Measurements from ENCODE around the gene PHLDB1.

Gene PHLDB1

DNA sequence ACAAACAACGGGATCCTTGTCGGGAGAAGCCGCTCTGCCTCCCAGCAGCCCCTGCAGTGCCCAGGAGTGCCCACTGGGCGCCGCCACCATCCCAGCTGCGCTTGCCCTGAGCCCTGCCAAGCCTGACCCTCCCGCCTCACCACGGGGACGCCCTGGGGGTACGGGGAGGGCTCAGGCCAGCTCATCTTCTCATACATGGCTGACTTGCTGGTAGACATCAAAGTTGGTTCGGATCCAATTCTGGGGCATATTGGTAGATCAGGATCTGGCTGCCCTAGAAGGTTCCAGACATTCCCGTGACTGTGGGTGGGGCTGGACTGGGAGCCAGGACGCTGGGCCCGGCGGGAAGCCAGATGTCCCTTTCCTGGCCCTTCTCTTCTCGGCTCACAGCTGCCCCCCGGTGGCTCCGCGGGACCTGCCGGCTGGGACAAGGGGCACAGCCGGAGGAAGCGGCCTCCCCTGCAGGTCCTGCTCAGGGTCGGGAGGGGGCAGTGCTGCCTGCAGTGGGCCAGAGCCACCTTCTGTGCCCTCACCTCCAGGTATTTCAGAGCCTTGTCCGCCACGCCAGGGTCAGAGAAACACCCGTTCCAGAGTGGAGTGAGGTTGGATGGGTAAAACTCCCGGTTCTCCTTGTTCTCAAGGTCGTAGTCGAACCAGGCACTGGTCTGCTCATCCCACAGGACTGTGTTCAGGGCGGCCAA lies 82.6 kb downstream of the PHLDB1 start:
- H3K9me2 ChIP-seq (ENCODE audit: low read depth, low read length), result no peaks in the 10 kb centered on the region
- peak overlapping the region; percentile 55 for H3K4me2 ChIP-seq (ENCODE audit: low read length)
- H3K27me3 ChIP-seq (ENCODE audit: insufficient read depth, low read length), result no peaks in the 10 kb centered on the region; the same call in 1 of the 2 replicates
- peak overlapping the region; percentile 40 for H3K4me3 ChIP-seq (ENCODE audit: low read depth, low read length, poor library complexity, severe bottlenecking)
- H3K36me3 ChIP-seq (ENCODE audit: insufficient read depth, low read length), result no peaks in the 10 kb centered on the region; the same call in 1 of the 2 replicates
- no peaks in the 10 kb centered on the region for H4K20me1 ChIP-seq (ENCODE audit: insufficient read depth, low read length)
- H3K27ac ChIP-seq (ENCODE audit: low read depth, low read length, poor library complexity, severe bottlenecking), result no peak overlapping the region
- H3K9ac ChIP-seq (ENCODE audit: low read length), result peak overlapping the region; percentile 36; the same call in 1 of the 2 replicates
- no peaks in the 10 kb centered on the region for H3K9me3 ChIP-seq (ENCODE audit: low read length)
- H3F3A ChIP-seq (ENCODE audit: insufficient read depth, low read length), result no peaks in the 10 kb centered on the region
- H3K4me1 ChIP-seq (ENCODE audit: insufficient read depth, low read length, severe bottlenecking), result no peaks in the 10 kb centered on the region
- no peaks in the 10 kb centered on the region for H3K79me2 ChIP-seq (ENCODE audit: insufficient read depth, low read length)
- TF ChIP-seq, protein P1, sequence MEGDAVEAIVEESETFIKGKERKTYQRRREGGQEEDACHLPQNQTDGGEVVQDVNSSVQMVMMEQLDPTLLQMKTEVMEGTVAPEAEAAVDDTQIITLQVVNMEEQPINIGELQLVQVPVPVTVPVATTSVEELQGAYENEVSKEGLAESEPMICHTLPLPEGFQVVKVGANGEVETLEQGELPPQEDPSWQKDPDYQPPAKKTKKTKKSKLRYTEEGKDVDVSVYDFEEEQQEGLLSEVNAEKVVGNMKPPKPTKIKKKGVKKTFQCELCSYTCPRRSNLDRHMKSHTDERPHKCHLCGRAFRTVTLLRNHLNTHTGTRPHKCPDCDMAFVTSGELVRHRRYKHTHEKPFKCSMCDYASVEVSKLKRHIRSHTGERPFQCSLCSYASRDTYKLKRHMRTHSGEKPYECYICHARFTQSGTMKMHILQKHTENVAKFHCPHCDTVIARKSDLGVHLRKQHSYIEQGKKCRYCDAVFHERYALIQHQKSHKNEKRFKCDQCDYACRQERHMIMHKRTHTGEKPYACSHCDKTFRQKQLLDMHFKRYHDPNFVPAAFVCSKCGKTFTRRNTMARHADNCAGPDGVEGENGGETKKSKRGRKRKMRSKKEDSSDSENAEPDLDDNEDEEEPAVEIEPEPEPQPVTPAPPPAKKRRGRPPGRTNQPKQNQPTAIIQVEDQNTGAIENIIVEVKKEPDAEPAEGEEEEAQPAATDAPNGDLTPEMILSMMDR (IDR thresholded peaks at IDR 0.05; ENCODE audit: low read length), result peak; percentile 91
- no peak for TF ChIP-seq EZH2 (IDR thresholded peaks at IDR 0.05; ENCODE audit: borderline replicate concordance, low read length)
- no peak overlapping the region for H2AFZ ChIP-seq (ENCODE audit: low read length)

DNA sequence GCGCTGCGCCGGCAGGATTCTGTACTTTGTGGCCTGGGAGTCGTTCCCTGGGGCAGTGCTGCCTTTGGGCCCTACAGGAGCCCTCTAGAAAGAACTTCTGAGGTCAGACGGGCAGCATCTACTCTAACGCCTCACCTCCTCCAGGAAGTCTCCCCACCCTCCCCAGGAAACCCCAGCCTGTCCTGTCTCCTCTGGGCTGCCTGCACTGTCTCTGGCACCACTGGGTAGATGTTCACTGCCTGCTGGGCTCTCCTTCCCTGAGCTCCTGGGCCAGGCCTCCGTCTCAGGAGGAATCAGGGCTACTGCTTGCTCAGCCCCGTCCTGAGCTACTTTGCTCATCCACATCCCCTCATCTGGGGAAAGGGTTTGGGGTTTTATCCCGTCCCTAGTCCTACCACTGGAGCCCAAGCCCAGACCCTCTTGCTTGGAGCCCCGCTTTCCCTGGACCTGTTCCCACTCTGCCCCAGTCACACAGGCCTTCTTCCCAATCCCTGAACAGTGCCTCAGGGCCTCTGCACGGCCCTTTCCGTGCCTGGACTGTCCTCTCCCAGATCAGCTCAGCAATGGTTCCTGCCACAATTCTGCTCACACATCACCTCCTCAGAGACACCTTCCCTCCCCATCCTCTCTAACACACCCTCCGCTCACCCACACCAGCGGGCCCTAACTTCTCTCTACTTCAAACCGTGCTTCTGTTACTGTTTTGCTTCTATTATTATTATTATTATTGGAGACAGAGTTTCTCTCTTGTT lies 83.3 kb downstream of the PHLDB1 start:
- no peaks in the 10 kb centered on the region for H3F3A ChIP-seq (ENCODE audit: insufficient read depth, low read length)
- H3K9ac ChIP-seq (ENCODE audit: low read length), result no peak overlapping the region
- H3K27ac ChIP-seq (ENCODE audit: low read depth, low read length, poor library complexity, severe bottlenecking), result no peak overlapping the region
- H3K4me1 ChIP-seq (ENCODE audit: insufficient read depth, low read length, severe bottlenecking), result peaks cover 3% of the 10 kb centered on the region
- no peaks in the 10 kb centered on the region for H4K20me1 ChIP-seq (ENCODE audit: insufficient read depth, low read length)
- no peaks in the 10 kb centered on the region; the same call in 1 of the 2 replicates for H3K27me3 ChIP-seq (ENCODE audit: insufficient read depth, low read length)
- H3K9me3 ChIP-seq (ENCODE audit: low read length), result no peaks in the 10 kb centered on the region
- no peaks in the 10 kb centered on the region for H3K9me2 ChIP-seq (ENCODE audit: low read depth, low read length)
- H3K79me2 ChIP-seq (ENCODE audit: insufficient read depth, low read length), result no peaks in the 10 kb centered on the region
- H3K4me2 ChIP-seq (ENCODE audit: low read length), result no peak overlapping the region; the same call in 1 of the 2 replicates
- no peaks in the 10 kb centered on the region; the same call in 1 of the 2 replicates for H3K36me3 ChIP-seq (ENCODE audit: insufficient read depth, low read length)
- no peak overlapping the region for H2AFZ ChIP-seq (ENCODE audit: low read length)
- no peak overlapping the region for H3K4me3 ChIP-seq (ENCODE audit: low read depth, low read length, poor library complexity, severe bottlenecking)
- TF ChIP-seq, protein P1 (IDR thresholded peaks at IDR 0.05; ENCODE audit: low read length), result no peak
- TF ChIP-seq EZH2 (IDR thresholded peaks at IDR 0.05; ENCODE audit: borderline replicate concordance, low read length), result no peak

DNA sequence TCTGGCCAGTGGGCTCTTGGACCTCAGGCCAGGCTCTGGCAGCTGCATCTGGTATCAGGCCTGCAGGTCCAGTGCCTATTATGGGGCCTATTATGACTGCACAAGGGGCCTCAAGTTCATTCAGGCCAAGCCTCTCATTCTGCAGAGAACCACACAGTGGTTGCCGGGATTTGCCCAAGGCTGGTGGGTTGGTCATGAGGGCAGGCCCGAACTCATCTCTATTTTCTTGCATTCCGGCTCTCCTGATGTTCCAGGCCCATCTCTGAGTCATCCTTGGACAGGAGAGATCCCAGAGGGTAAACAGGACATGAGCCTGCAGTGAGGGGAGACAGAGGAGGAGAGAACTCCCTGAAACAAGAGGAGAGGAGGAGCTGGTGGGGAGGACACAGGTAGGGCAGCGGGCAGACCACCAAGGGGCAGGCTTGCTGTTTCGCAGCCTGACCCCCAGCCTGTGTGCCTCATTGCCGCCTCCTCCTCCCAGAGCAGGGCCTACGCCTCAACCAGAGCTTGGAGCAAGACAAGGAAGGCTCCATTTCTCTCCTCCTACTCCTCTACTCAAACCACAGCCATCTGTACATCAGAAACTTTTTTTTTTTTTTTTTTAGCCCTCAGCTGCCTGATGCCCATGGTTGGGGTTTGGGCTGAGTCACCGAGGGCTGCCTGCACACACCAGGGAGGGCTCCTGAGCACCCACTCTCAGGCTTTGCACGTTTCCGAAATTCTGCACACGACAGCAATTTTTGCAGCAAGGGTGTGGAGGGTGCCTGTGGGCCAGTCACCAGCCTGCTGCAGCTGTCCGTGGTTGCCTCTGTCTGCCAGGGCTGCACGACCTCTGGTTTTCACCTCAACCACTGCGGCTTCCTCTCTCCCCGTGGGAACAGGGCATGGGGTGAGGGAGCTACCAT lies 84.8 kb downstream of the PHLDB1 start:
- Histone ChIP-seq H3K79me2 (ENCODE audit: insufficient read depth, low read length) (no peaks in the 10 kb centered on the region), H2AFZ (ENCODE audit: low read length) (no peak overlapping the region), H3K9ac (ENCODE audit: low read length) (no peak overlapping the region), H3K36me3 (ENCODE audit: insufficient read depth, low read length) (no peaks in the 10 kb centered on the region; the same call in 1 of the 2 replicates), H3K27me3 (ENCODE audit: insufficient read depth, low read length) (no peaks in the 10 kb centered on the region; the same call in 1 of the 2 replicates), H3K4me2 (ENCODE audit: low read length) (no peak overlapping the region), H3K4me1 (ENCODE audit: insufficient read depth, low read length, severe bottlenecking) (peaks cover 7% of the 10 kb centered on the region), H3K27ac (ENCODE audit: low read depth, low read length, poor library complexity, severe bottlenecking) (no peak overlapping the region), H3K9me2 (ENCODE audit: low read depth, low read length) (no peaks in the 10 kb centered on the region), H4K20me1 (ENCODE audit: insufficient read depth, low read length) (no peaks in the 10 kb centered on the region), H3K4me3 (ENCODE audit: low read depth, low read length, poor library complexity, severe bottlenecking) (no peak overlapping the region), H3K9me3 (ENCODE audit: low read length) (no peaks in the 10 kb centered on the region), H3F3A (ENCODE audit: insufficient read depth, low read length) (no peaks in the 10 kb centered on the region)
- TF ChIP-seq, protein P1 (IDR thresholded peaks at IDR 0.05; ENCODE audit: low read length), result no peak
- no peak for TF ChIP-seq EZH2 (IDR thresholded peaks at IDR 0.05; ENCODE audit: borderline replicate concordance, low read length)

All from OCI-LY1 (cell line).